Suppressor macrophage treated with lipopolysaccharide for 1 hour (primary cell): Measurements from ENCODE around the gene LMO3.

Experiments used
- DNase-seq, 3 donors: peaks; one replicate each; pipeline ENCODE4 v3.0.0-alpha.2; 2020 to 2022

Gene LMO3

GRCh38 chr12:16606117-16606200 lies at the start of gene LMO3:
LMO3 (minus strand) TSS chr12:16606162; CDS start chr12:16600860, 5,302 bp downstream.
- DNase-seq = no peak

DNA sequence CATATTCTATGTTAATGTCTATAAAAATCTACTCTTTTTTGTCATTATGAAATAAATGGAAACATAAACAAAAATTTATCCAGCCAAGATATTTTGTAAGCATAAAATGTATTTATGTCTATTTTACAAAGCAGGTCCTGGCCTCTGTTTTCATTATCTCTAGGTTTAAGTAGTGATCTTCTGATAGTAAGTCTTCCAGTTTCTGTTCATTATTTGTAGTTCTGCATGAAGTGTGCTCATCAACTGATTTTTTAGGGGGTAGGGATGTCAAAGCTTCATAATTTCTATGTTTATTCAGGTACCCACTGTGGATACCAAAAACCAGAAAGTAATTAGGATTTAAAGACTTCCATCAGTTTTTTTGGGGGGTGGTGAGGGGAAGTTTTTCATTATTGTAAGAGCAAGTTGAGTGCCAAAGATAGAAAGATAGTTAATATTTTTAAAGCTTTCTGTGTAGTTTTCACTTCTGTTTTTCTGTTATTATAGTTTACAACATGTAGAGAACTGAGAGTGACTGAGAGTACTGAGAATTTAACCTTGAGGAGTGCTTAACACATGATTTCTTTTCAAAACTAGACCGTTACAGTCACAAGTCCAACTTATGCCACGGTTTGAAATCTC lies 30.6 kb upstream of the LMO3 start:
- no peak for DNase-seq

DNA sequence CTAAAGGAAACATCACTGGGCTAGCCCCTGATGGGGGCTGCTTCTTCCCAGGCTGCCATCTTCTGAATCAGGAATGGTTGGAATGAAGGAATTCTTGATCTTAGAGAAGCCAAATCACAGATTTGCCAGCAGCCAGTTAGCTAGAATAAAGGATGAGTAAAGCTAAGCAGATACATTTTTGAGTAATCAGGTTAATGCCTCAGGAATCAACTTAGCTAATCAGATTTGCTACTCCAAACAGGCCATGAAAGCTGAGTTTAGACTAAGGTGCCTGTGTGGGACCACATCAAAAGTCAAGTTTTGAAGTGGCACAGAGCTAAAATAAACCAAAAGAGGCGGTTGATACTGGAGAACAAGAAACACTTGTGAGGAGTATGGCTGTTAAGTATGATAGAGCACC lies 28.8 kb upstream of the LMO3 start:
- DNase-seq = no peak

DNA sequence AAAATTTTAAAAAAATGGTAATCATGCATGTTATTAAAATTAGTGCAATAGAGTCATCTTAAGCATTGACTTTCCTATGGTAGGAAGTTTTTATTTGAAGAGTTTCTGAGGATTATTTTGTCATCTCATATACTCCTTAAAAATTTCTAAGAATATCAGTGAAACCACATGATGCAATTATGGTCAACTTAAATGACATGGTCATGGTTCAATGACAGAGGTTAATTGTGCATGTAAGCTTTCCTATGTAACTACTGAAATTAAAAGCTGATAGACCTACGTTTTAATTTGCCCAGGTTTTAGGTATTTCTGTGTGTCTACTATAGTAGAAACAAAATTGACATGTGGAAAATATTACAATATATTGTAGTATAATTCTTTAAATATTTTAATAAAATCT lies 21.0 kb upstream of the LMO3 start:
- DNase-seq = no peak

- no peak for DNase-seq
Observed at GRCh38 chr12:16622338-16622737, 16.4 kb upstream of the LMO3 start.

- no peak for DNase-seq
Observed at GRCh38 chr12:16619537-16619936, 13.6 kb upstream of the LMO3 start.

GRCh38 chr12:16618256-16618655 lies 12.3 kb upstream of the LMO3 start:
- DNase-seq = no peak

GRCh38 chr12:16613199-16613598 lies 7.2 kb upstream of the LMO3 start:
- DNase-seq = no peak

GRCh38 chr12:16612647-16613046 lies 6.7 kb upstream of the LMO3 start:
- DNase-seq = no peak

DNA sequence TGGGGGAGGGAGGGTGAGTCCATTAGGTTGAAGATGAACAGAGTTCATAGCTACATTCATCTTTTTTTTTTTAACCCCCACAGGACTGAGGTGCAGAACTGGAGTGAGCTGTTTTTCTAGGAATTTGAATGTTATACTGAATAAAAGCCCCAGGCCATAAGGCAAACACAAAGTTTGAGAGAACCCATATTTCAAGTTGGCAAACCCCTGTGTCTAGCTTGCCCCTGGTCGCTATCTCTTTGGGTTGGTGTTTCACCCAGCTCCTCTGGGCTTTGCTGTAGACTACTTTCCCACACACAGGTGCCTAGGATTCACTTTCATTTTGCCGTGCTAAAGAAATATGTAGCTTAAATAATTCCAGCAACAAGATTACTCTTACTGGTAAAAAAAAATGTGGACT lies 5.2 kb upstream of the LMO3 start:
- no peak for DNase-seq

DNA sequence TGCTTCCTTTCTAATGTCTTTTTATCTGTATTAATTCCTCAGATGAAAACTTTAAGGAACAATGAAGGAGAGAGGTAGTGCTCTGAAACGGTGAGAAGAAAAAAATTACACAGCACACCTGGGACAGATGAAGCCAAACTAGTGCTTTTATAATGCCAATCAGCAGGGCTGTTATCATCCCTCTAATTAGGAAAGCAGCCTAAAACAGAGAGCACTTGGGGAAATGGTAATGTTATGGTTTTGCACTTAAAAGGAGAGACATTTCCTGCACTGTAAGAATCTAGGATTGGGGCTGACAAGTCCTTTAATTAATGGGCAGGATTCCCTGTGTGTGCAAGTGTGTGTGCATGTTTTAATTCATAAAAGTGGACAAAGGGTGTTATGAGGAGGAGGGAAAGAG lies 4.8 kb upstream of the LMO3 start:
- no peak for DNase-seq

- DNase-seq = no peak
Observed at GRCh38 chr12:16610001-16610585, 4.1 kb upstream of the LMO3 start.

DNA sequence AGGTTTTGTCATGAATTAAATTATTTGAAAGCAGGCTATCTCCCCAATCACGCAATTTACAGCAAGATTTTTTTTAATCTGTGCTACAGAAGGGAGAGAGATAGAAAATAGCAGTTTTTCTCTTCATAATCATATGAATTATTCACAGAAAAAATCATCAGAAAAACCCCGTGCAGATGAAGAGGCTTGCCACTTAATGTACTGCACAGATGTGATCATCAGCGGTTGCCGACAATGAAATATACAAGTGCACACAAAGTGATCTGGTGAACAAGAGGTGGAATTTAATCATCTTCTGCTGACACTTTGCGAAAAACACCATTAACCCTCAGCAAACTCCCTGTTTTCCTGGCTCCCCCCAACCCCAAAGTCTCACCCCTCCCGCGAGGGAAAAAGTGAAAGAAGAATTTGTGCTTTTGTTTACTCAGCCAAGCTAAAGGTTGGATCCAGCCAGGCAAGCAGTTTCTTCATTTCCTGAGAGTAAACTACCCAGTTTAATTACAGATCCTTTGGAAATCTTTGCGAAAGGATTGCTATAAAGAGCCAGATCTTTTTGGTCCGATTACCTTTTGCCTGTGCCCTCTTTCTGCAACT lies 3.1 kb upstream of the LMO3 start:
- no peak for DNase-seq

GRCh38 chr12:16607906-16608775 lies 2.2 kb upstream of the LMO3 start:
- DNase-seq = no peak

- no peak for DNase-seq
Observed at GRCh38 chr12:16606991-16607390, 1.0 kb upstream of the LMO3 start.

DNA sequence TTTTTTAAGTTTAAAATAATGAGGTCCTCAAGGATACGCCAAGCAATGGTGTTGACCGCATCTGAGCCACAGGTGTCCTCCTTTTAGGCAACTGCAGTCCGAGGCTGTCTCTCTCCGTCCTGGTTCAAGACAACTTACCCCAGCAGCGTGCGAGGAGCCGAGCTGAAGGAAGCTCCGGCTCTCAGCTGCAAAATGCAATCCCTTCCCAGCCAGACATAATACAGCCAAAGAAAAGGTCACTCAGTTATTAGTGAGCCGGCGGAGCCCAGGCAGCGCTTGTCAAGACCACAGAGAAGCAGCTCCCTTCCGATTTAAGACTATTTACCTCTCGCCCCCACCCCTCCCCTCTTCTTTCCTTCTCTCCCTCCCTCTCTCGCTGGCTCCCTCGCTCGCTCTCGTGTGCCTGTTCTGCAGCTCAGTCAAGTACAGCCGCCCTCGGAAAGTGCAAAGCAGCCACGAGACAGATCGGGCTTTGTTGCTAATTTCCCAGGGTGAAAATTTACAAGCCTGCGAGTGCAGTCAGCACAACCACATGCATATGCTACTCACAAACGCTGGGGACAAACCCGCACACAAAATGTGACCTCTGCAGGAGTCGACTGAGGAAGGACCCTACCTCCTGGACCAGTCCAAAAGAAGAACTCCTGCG lies 363 bp upstream of the LMO3 start:
- no peak for DNase-seq

DNA sequence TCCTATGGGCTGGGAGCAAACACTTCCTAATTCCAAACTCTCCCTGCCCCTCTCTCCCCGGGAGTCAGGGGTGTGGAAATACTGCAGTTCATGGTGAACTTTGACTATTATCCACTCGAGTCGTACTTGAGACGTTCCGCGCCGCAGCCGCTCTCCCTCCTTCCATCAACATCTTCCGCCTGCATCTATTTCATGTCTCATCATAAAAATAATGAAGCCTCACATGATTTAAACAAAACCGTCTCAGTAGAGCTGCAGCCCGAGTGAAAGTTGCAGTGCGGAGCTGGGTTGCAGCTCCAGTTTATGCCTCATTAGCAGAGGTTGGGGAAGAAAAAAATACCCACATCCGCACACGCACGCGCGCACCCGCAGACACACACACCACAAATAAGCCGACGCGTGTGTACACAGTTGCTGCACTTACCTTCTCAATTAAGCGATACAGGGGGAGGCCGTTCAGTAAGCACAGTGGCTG lies 283 bp downstream of the LMO3 start:
- DNase-seq = no peak

- no peak for DNase-seq
Observed at GRCh38 chr12:16604596-16605252, 1.2 kb downstream of the LMO3 start.

GRCh38 chr12:16603916-16604575 lies 1.9 kb downstream of the LMO3 start:
- DNase-seq = no peak

- no peak for DNase-seq
Observed at GRCh38 chr12:16603260-16603915, 2.6 kb downstream of the LMO3 start.

DNA sequence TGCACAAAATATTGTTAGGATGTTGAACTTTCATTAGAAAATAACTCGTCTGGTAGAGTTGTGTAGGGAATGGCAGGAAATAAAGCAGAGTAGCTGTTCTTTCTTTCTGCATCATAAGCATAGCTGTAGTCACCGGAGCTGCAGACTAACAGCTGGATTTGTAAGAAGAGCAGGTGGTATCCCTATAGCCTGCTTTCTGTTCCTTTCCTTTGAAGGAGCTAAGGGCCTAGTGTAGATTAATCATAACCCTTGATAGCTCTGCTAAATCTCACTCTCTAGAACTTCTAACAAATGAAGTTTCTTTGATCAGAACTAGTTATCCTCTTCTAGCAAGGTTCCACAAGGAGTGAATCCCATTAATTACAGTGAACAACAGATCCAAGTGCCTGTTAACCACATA lies 3.5 kb downstream of the LMO3 start:
- no peak for DNase-seq

DNA sequence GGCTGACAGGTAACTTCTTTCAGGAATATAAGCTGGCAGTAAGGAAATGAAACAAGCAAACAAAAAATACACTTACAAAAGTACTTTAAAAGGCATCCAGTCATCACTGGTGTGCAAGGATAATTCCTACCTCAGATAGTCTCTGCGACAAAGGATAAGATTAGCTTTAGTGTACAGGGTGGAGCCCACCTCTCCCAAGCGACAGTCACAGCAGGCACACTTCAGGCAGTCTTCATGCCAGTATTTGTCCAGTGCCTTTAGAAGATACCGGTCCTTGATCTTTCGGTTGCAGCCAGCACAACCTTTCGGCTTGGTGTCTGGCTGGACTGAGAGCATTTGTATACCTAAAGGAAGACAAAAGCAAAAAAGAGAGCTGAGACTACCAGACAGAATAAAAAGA lies 5.4 kb downstream of the LMO3 start:
- no peak for DNase-seq
